GM12878 (cell line): ENCODE data around the gene C15orf62. TPM values are rescaled to one million over a fixed set of nuclear protein-coding genes. Genes with fewer than 3 reads are reported as not detected.

Experiments used
- ATAC-seq: fragments of 200-7000 bp; cut with Tn5 transposase; 3 replicates; pipeline ENCODE4 v1.9.1; 2020; ENCODE audit warnings: mild to moderate bottlenecking, moderate library complexity
- BruUV-seq: library from RNA; stranded (reverse); fragments of 400-500 nt; replicated peaks from 2 replicates; lab custom pipeline; 2021; lab: Mats Ljungman, UMichigan
- CTCF ChIA-PET: fragments of 300-600 bp; sonication (Branson Sonifier 250); formaldehyde crosslinking; extraction: SDS; loops from one replicate; lab custom pipeline; 2021; ENCODE audit warnings: inconsistent platforms; lab: Yijun Ruan, JAX
- POLR2A ChIA-PET: fragments of 350-600 bp; formaldehyde crosslinking; extraction: SDS; loops from one replicate; lab custom pipeline; 2021; ENCODE audit warnings: inconsistent platforms; lab: Charles Lee
- RAD21 ChIA-PET: fragments of 300-600 bp; sonication (Branson Sonifier 250); formaldehyde crosslinking; loops from one replicate; lab custom pipeline; 2023; ENCODE audit warnings: antibody characterized with exemption; ENCODE audit not compliant: unreplicated experiment; lab: Charles Lee
- SMC1A ChIA-PET: fragments of 300-600 bp; sonication (Branson Sonifier 250); formaldehyde crosslinking; loops from one replicate; lab custom pipeline; 2023; ENCODE audit not compliant: unreplicated experiment, uncharacterized antibody; lab: Charles Lee
- DNase-seq: peaks from one replicate; pipeline ENCODE4 v3.0.0-alpha.2; 2011; ENCODE audit warnings: low read depth, low spot score
- FAIRE-seq: peaks from 3 replicates; lab custom pipeline; 2011; peaks lifted over from hg19 to GRCh38; lab: Jason Lieb, UNC
- H2AFZ ChIP-seq: 2 replicates; pipeline ENCODE4 v1.6.0; 2011; ENCODE audit warnings: low read depth, low read length, control low read depth; ENCODE audit not compliant: control insufficient read depth
- H3K27ac ChIP-seq: 2 replicates; pipeline ENCODE4 v1.5.1; 2011; ENCODE audit warnings: control low read depth; ENCODE audit not compliant: control insufficient read depth, insufficient read depth
- H3K27me3 ChIP-seq, 2 experiments: replicated peaks in 1 of 2; 2 replicates each; pipeline versions ENCODE4 v1.6.0 to v1.6.1; 2011; ENCODE audit warnings: low read length in 1 of 2; ENCODE audit not compliant: control insufficient read depth in 2 of 2, insufficient read depth in 2 of 2
- H3K36me3 ChIP-seq, 2 experiments: 2 replicates each; pipeline ENCODE4 v1.5.1; 2011; ENCODE audit warnings: low read length in 1 of 2; ENCODE audit not compliant: control insufficient read depth in 2 of 2, insufficient read depth in 2 of 2
- H3K4me1 ChIP-seq: 2 replicates; pipeline ENCODE4 v1.6.1; 2011; ENCODE audit warnings: mild to moderate bottlenecking, low read length, moderate library complexity, mixed read lengths; ENCODE audit not compliant: control insufficient read depth, insufficient read depth
- H3K4me2 ChIP-seq: 2 replicates; pipeline ENCODE4 v1.6.0; 2011; ENCODE audit warnings: control low read depth; ENCODE audit not compliant: control insufficient read depth, insufficient read depth
- H3K4me3 ChIP-seq: fragments of 200-600 bp; sonication (generic); 2 replicates; pipeline ENCODE4 v1.5.1; 2016
- H3K79me2 ChIP-seq: 2 replicates; pipeline ENCODE4 v1.6.0; 2011; ENCODE audit warnings: low read length; ENCODE audit not compliant: control insufficient read depth, insufficient read depth
- H3K9ac ChIP-seq: 2 replicates; pipeline ENCODE4 v1.8.0; 2011; ENCODE audit warnings: low read length, control low read depth, mixed read lengths; ENCODE audit not compliant: control insufficient read depth, insufficient read depth
- H3K9me3 ChIP-seq: replicated peaks from 3 replicates; pipeline ENCODE4 v1.5.1; 2011; ENCODE audit warnings: mild to moderate bottlenecking, low read length; ENCODE audit not compliant: control insufficient read depth, insufficient read depth
- H4K20me1 ChIP-seq: 2 replicates; pipeline ENCODE4 v1.6.0; 2011; ENCODE audit not compliant: control insufficient read depth, insufficient read depth
- CBFB ChIP-seq: IDR thresholded peaks from 2 replicates; pipeline ENCODE4 v1.6.1; 2016; ENCODE audit warnings: antibody characterized with exemption, low read depth
- ESRRA ChIP-seq: IDR thresholded peaks from 2 replicates; pipeline ENCODE4 v1.6.1; 2012; ENCODE audit warnings: mild to moderate bottlenecking, low read length, improper control_type of control experiment
- MLLT1 ChIP-seq: fragments of 450-650 bp; IDR thresholded peaks from 2 replicates; pipeline ENCODE4 v1.6.1; 2016; ENCODE audit warnings: mild to moderate bottlenecking
- NFYB ChIP-seq: IDR thresholded peaks from 2 replicates; pipeline ENCODE4 v1.6.1; 2011; ENCODE audit warnings: low read depth, mild to moderate bottlenecking, low read length, improper control_type of control experiment, moderate library complexity; ENCODE audit not compliant: insufficient read depth
- NKRF ChIP-seq: fragments of 450-650 bp; conservative IDR thresholded peaks from 2 replicates; pipeline ENCODE4 v1.6.1; 2017; ENCODE audit warnings: mild to moderate bottlenecking, moderate library complexity
- NRF1 ChIP-seq: conservative IDR thresholded peaks from 2 replicates; pipeline ENCODE4 v1.6.1; 2011; ENCODE audit warnings: mild to moderate bottlenecking, low read depth, low read length, improper control_type of control experiment
- SMAD1 ChIP-seq: fragments of 450-650 bp; IDR thresholded peaks from 2 replicates; pipeline ENCODE4 v1.6.1; 2018; ENCODE audit warnings: mild to moderate bottlenecking, low read depth; ENCODE audit not compliant: partially characterized antibody
- ZBTB40 ChIP-seq: fragments of 450-650 bp; IDR thresholded peaks from 2 replicates; pipeline ENCODE4 v1.6.1; 2016; ENCODE audit warnings: mild to moderate bottlenecking, moderate library complexity, borderline replicate concordance
- ZNF24 ChIP-seq: fragments of 450-650 bp; IDR thresholded peaks from 2 replicates; pipeline ENCODE4 v1.6.1; 2017; ENCODE audit warnings: antibody characterized with exemption, mild to moderate bottlenecking
- WGBS: methylation state at CpG from one replicate; pipeline ENCODE4 v1.1.6; 2016; ENCODE audit warnings: low lambda C conversion rate; ENCODE audit not compliant: insufficient replicate concordance, insufficient coverage; ENCODE audit errors: missing lambda C conversion rate; 5-methylcytosine and 5-hydroxymethylcytosine counted together
- in situ Hi-C: fragments of 300-500 bp; cut with MboI; formaldehyde crosslinking; loops from 9 replicates; pipeline ENCODE4 v1.14.3; 2018; ENCODE audit warnings: mixed read lengths
- intact Hi-C: fragments of 100-400 bp; cut with micrococcal nuclease; formaldehyde crosslinking; loops from one replicate; pipeline ENCODE4 v1.14.2; 2022; ENCODE audit not compliant: unreplicated experiment
- polyA plus RNA-seq, 11 experiments: library from polyadenylated mRNA; depleted of rRNA in 4 of 11; unstranded in 6 of 11; stranded (reverse) in 5 of 11; fragments of >200 nt; fragmentation: Nextera tagmentation in 4 of 11; fragmentation: Illumina TruSeq in 1 of 11; extraction: Ambion mirVana in 4 of 11; extraction: Trizol in 1 of 11; gene quantifications; 1 replicate in 1 of 11; 2 replicates in 10 of 11; pipeline versions ENCODE4 v1.2.1 to v1.2.3, GENCODE V29; 2011 to 2016; ENCODE audit warnings: inconsistent platforms in 2 of 11, missing spikeins in 2 of 11, low read depth in 1 of 11
- total RNA-seq, 4 experiments: library from RNA; depleted of rRNA in 3 of 4; stranded (reverse); fragments of >200 nt in 3 of 4; fragmentation: Illumina TruSeq in 1 of 4; extraction: Trizol in 1 of 4; gene quantifications; 2 replicates each; pipeline versions ENCODE4 v1.2.1 to v1.2.3, GENCODE V29; 2013 to 2021

Gene C15orf62
- total and polyA plus RNA-seq, 10 of the 15 experiments (the other 5 are each of a cell fraction or from before 2014, with no cell fraction given), result 0.06 to 0.68 (median 0.40) TPM; not detected in 1

- Histone ChIP-seq H3K9ac (peak overlapping the region; percentile 45), H2AFZ (peak overlapping the region; percentile 81), H3K36me3 (no peaks in the 10 kb centered on the region; a peak in 2 of 4 replicates), H3K27ac (peak overlapping the region; percentile 38), H3K4me2 (peak overlapping the region; percentile 85), H3K4me3 (peak overlapping the region; percentile 78), H3K4me1 (peaks cover 13% of the 10 kb centered on the region; the same call in 1 of the 2 replicates), H3K9me3 (no peaks in the 10 kb centered on the region), H3K79me2 (no peaks in the 10 kb centered on the region), H4K20me1 (no peaks in the 10 kb centered on the region), H3K27me3 (no peaks in the 10 kb centered on the region)
- intact Hi-C loops (no loop called here), in situ Hi-C loops (no loop called here)
- TF ChIP-seq ZNF24 (no peak), SMAD1 (peak; percentile 68), NFYB (0 out of 2 replicates have a peak, but pooled peaks have one; percentile 15), NRF1 (peak; percentile 44; the same call in 1 of the 2 replicates), ZBTB40 (peak; percentile 13; the same call in 1 of the 2 replicates), MLLT1 (peak; percentile 32; the same call in 1 of the 2 replicates), CBFB (no peak), ESRRA (no peak), NKRF (0 out of 2 replicates have a peak, but pooled peaks have one; percentile 17)
- 15% methylated on average over 46 of the region's 55 CpGs for WGBS
- DNase-seq (no peak), FAIRE-seq (no peak), ATAC-seq (peak; percentile 7; the same call in 2 of the 3 replicates)
- ChIA-PET CTCF (interaction anchor here (0.9 to 1.7 kb wide), 4 partner anchors 20 to 194 kb away, joined by 3 to 4 read pairs (median 3); partner anchors contain the start of gene RPUSD2), RAD21 (interaction anchor here (0.6 to 1.4 kb wide), 4 partner anchors 9 to 174 kb away, joined by 3 to 4 read pairs (median 4); no protein-coding TSS in a partner anchor), SMC1A (interaction anchor here (0.8 to 1.9 kb wide), 4 partner anchors 12 to 115 kb away, joined by 3 to 6 read pairs (median 3); partner anchors contain the start of gene RAD51), POLR2A (interaction anchor here (0.6 to 2.9 kb wide), 4 partner anchors 11 to 108 kb away, joined by 3 to 13 read pairs (median 4); partner anchors contain the start of gene RAD51)
- no TSS peak for BruUV-seq
Observed at GRCh38 chr15:40762919-40763800, 6.6 kb upstream of the C15orf62 start.
